WTC11 (cell line): ENCODE results near the gene DNAI7. TPM values are rescaled to one million over a fixed set of nuclear protein-coding genes. Genes with fewer than 3 reads are reported as not detected.

ENCODE experiments used
- ATAC-seq: fragments of 200-7000 bp; cut with Tn5 transposase; 2 replicates; pipeline ENCODE4 v1.10.0; 2021; ENCODE audit warnings: mild to moderate bottlenecking, moderate library complexity
- CTCF ChIA-PET: fragments of 300-600 bp; sonication (Branson Sonifier 250); formaldehyde crosslinking; loops from one replicate; lab custom pipeline; 2021; ENCODE audit warnings: antibody characterized with exemption; lab: Charles Lee
- POLR2A ChIA-PET: fragments of 350-600 bp; sonication (Branson Sonifier 250); formaldehyde crosslinking; loops from one replicate; lab custom pipeline; 2021; ENCODE audit warnings: antibody characterized with exemption; lab: Charles Lee
- DNase-seq: peaks from one replicate; pipeline ENCODE4 v3.0.0; 2021; ENCODE audit warnings: low spot score
- H3K27ac Mint-ChIP-seq: 2 replicates; pipeline ENCODE4 v1.8.0; 2021; ENCODE audit warnings: mixed read lengths
- H3K27me3 Mint-ChIP-seq: 2 replicates; pipeline ENCODE4 v1.8.0; 2021; ENCODE audit warnings: low read depth, mild to moderate bottlenecking, moderate library complexity, mixed read lengths
- H3K36me3 Mint-ChIP-seq: 2 replicates; pipeline ENCODE4 v1.8.0; 2021; ENCODE audit warnings: mixed read lengths
- H3K4me1 Mint-ChIP-seq: 2 replicates; pipeline ENCODE4 v1.8.0; 2022; ENCODE audit warnings: mixed read lengths
- H3K4me3 Mint-ChIP-seq: 2 replicates; pipeline ENCODE4 v1.8.0; 2021; ENCODE audit warnings: mild to moderate bottlenecking, moderate library complexity, mixed read lengths
- H3K9me3 Mint-ChIP-seq: 2 replicates; pipeline ENCODE4 v1.8.0; 2021; ENCODE audit warnings: mixed read lengths
- ESRRA ChIP-seq: sonication (generic); formaldehyde crosslinking; IDR thresholded peaks from 2 replicates; pipeline ENCODE4 v1.8.1; 2022; ENCODE audit warnings: mild to moderate bottlenecking, missing genetic modification reagents, borderline replicate concordance
- FOXJ3 ChIP-seq: sonication (generic); formaldehyde crosslinking; IDR thresholded peaks from 2 replicates; pipeline ENCODE4 v1.9.0; 2021; ENCODE audit warnings: missing genetic modification reagents, mild to moderate bottlenecking, borderline replicate concordance
- FOXK1 ChIP-seq: sonication (generic); formaldehyde crosslinking; IDR thresholded peaks from 2 replicates; pipeline ENCODE4 v1.8.0; 2022; ENCODE audit warnings: mild to moderate bottlenecking, moderate library complexity, missing genetic modification reagents
- GABPB1 ChIP-seq: sonication (generic); formaldehyde crosslinking; IDR thresholded peaks from 2 replicates; pipeline ENCODE4 v1.8.1; 2023; ENCODE audit warnings: mild to moderate bottlenecking, missing genetic modification reagents
- GTF2I ChIP-seq: fragments of 250-450 bp; sonication (Bioruptor Pico); conservative IDR thresholded peaks from 2 replicates; pipeline ENCODE4 v1.4.0; 2021; ENCODE audit warnings: mild to moderate bottlenecking
- IRF1 ChIP-seq: sonication (generic); formaldehyde crosslinking; IDR thresholded peaks from 2 replicates; pipeline ENCODE4 v1.8.0; 2023; ENCODE audit warnings: missing genetic modification reagents
- MLX ChIP-seq: sonication (generic); formaldehyde crosslinking; IDR thresholded peaks from 2 replicates; pipeline ENCODE4 v1.8.1; 2023; ENCODE audit warnings: mild to moderate bottlenecking, missing genetic modification reagents, moderate library complexity
- NFYB ChIP-seq: sonication (generic); formaldehyde crosslinking; conservative IDR thresholded peaks from 2 replicates; pipeline ENCODE4 v1.8.0; 2022; ENCODE audit warnings: low read depth, missing genetic modification reagents
- NR1H2 ChIP-seq: sonication (generic); formaldehyde crosslinking; IDR thresholded peaks from 2 replicates; pipeline ENCODE4 v1.9.0; 2021; ENCODE audit warnings: mild to moderate bottlenecking, moderate library complexity, missing genetic modification reagents
- NR2C2 ChIP-seq: sonication (generic); formaldehyde crosslinking; IDR thresholded peaks from 2 replicates; pipeline ENCODE4 v1.8.0; 2022; ENCODE audit warnings: mild to moderate bottlenecking, missing genetic modification reagents
- RELA ChIP-seq: sonication (generic); formaldehyde crosslinking; IDR thresholded peaks from 2 replicates; pipeline ENCODE4 v1.8.1; 2022; ENCODE audit warnings: missing genetic modification reagents, mild to moderate bottlenecking, borderline replicate concordance
- RORB ChIP-seq: fragments of 250-450 bp; sonication (Bioruptor Pico); IDR thresholded peaks from 2 replicates; pipeline ENCODE4 v1.9.0; 2021; ENCODE audit warnings: mild to moderate bottlenecking
- SMAD3 ChIP-seq: sonication (generic); formaldehyde crosslinking; IDR thresholded peaks from 2 replicates; pipeline ENCODE4 v1.8.0; 2022; ENCODE audit warnings: missing genetic modification reagents, mild to moderate bottlenecking, borderline replicate concordance
- TP53 ChIP-seq: sonication (generic); formaldehyde crosslinking; IDR thresholded peaks from 2 replicates; pipeline ENCODE4 v1.8.1; 2023; ENCODE audit warnings: mild to moderate bottlenecking, missing genetic modification reagents
- ZBTB43 ChIP-seq: sonication (generic); formaldehyde crosslinking; IDR thresholded peaks from 2 replicates; pipeline ENCODE4 v1.8.1; 2023; ENCODE audit warnings: mild to moderate bottlenecking, missing genetic modification reagents
- ZMAT4 ChIP-seq: fragments of 250-450 bp; sonication (Bioruptor Pico); IDR thresholded peaks from 2 replicates; pipeline ENCODE4 v1.9.0; 2021; ENCODE audit warnings: mild to moderate bottlenecking
- ZNF121 ChIP-seq: sonication (generic); formaldehyde crosslinking; IDR thresholded peaks from 2 replicates; pipeline ENCODE4 v1.8.0; 2023; ENCODE audit warnings: missing genetic modification reagents
- ZNF281 ChIP-seq: sonication (generic); formaldehyde crosslinking; IDR thresholded peaks from 2 replicates; pipeline ENCODE4 v1.8.0; 2023; ENCODE audit warnings: mild to moderate bottlenecking, missing genetic modification reagents
- ZNF396 ChIP-seq: fragments of 250-450 bp; sonication (Bioruptor Pico); IDR thresholded peaks from 2 replicates; pipeline ENCODE4 v1.8.0; 2021; ENCODE audit warnings: mild to moderate bottlenecking, moderate library complexity, borderline replicate concordance
- ZNF512 ChIP-seq: sonication (generic); formaldehyde crosslinking; IDR thresholded peaks from 2 replicates; pipeline ENCODE4 v1.8.1; 2022; ENCODE audit warnings: missing genetic modification reagents, borderline replicate concordance
- ZNF532 ChIP-seq: fragments of 250-450 bp; sonication (Bioruptor Pico); IDR thresholded peaks from 2 replicates; pipeline ENCODE4 v1.9.0; 2021; ENCODE audit warnings: mild to moderate bottlenecking, borderline replicate concordance
- total RNA-seq: library from RNA; stranded (reverse); gene quantifications from 3 replicates; pipeline ENCODE4 v1.2.3, GENCODE V29; 2021

Gene DNAI7
- total RNA-seq, 1 experiment from 2014 or later: not detected

GRCh38 chr12:25082628-25083027 is 112.3 kb downstream of the DNAI7 start (continued):
- TF ChIP-seq ZMAT4 (CRISPR knock-in tag) (no peak), ZNF396 (CRISPR knock-in tag) (no peak), RELA (CRISPR knock-in tag) (no peak), ZNF121 (CRISPR knock-in tag) (no peak), ESRRA (CRISPR knock-in tag) (no peak), ZBTB43 (CRISPR knock-in tag) (no peak)
- TF ChIP-seq, all 79 proteins: peak for 0

GRCh38 chr12:25079393-25079792 is 115.6 kb downstream of the DNAI7 start:
- Mint-ChIP-seq H3K27ac (no peak overlapping the region), H3K4me1 (no peaks in the 10 kb centered on the region), H3K27me3 (no peaks in the 10 kb centered on the region), H3K36me3 (no peaks in the 10 kb centered on the region), H3K4me3 (no peak overlapping the region), H3K9me3 (no peaks in the 10 kb centered on the region)
- CTCF ChIA-PET: no interaction called here
- no peak for ATAC-seq
- DNase-seq: no peak
- TF ChIP-seq RORB (CRISPR knock-in tag) (no peak), NR2C2 (CRISPR knock-in tag) (no peak), ZNF532 (CRISPR knock-in tag) (no peak)
- POLR2A ChIA-PET: no interaction called here

- no peaks in the 10 kb centered on the region for H3K4me1 Mint-ChIP-seq
- H3K27ac Mint-ChIP-seq: no peak overlapping the region
- DNase-seq (no peak), ATAC-seq (no peak)
- ChIA-PET CTCF (no interaction called here), POLR2A (no interaction called here)
- H3K4me3 Mint-ChIP-seq: no peak overlapping the region
- no peaks in the 10 kb centered on the region for H3K36me3 Mint-ChIP-seq
- no peaks in the 10 kb centered on the region for H3K9me3 Mint-ChIP-seq
- no peaks in the 10 kb centered on the region for H3K27me3 Mint-ChIP-seq
- TF ChIP-seq IRF1 (CRISPR knock-in tag) (no peak), NR1H2 (CRISPR knock-in tag) (no peak), TP53 (no peak), MLX (CRISPR knock-in tag) (no peak), ZNF281 (CRISPR knock-in tag) (no peak), ZNF512 (CRISPR knock-in tag) (no peak), FOXK1 (CRISPR knock-in tag) (no peak), SMAD3 (CRISPR knock-in tag) (no peak), RORB (CRISPR knock-in tag) (no peak), NFYB (no peak), NR2C2 (CRISPR knock-in tag) (no peak), FOXJ3 (no peak), GTF2I (no peak), GABPB1 (CRISPR knock-in tag) (no peak)
Observed at GRCh38 chr12:25074954-25075353, 120.0 kb downstream of the DNAI7 start.
